CD4-positive, alpha-beta T cell (primary cell): ENCODE results near the gene ZC3H18. TPM values are rescaled to one million over a fixed set of nuclear protein-coding genes. Genes with fewer than 3 reads are reported as not detected.

ENCODE experiments used
- ATAC-seq: fragments of 200-7000 bp; cut with Tn5 transposase; one replicate; pipeline ENCODE4 v1.10.0; 2022; ENCODE audit warnings: mild to moderate bottlenecking; ENCODE audit not compliant: poor library complexity
- CTCF ChIA-PET: fragments of 350-600 bp; sonication (Branson Sonifier 250); formaldehyde crosslinking; loops from one replicate; lab custom pipeline; 2021; ENCODE audit warnings: antibody characterized with exemption, inconsistent platforms; lab: Charles Lee
- POLR2A ChIA-PET: fragments of 350-600 bp; sonication (Branson Sonifier 250); formaldehyde crosslinking; loops from one replicate; lab custom pipeline; 2021; ENCODE audit warnings: antibody characterized with exemption, inconsistent platforms; lab: Charles Lee
- DNase-seq, 14 experiments: peaks; one replicate each; pipeline ENCODE4 v3.0.0-alpha.2; 2013 to 2020; ENCODE audit warnings: mixed read lengths in 2 of 14
- H3K27ac ChIP-seq, 2 donors: one replicate each; pipeline versions ENCODE4 v1.5.1 to v1.7.0; 2013; ENCODE audit warnings: low read length in 2 of 2, low read depth in 1 of 2, mild to moderate bottlenecking in 1 of 2
- H3K27me3 ChIP-seq, 2 experiments: 1 replicate in 1 of 2; 2 replicates in 1 of 2; pipeline versions ENCODE4 v1.6.1 to v1.7.0; 2013; ENCODE audit warnings: low read length in 2 of 2, control low read depth in 1 of 2, mild to moderate bottlenecking in 1 of 2, moderate library complexity in 1 of 2; ENCODE audit not compliant: insufficient read depth in 2 of 2, control insufficient read depth in 1 of 2
- H3K36me3 ChIP-seq: one replicate; pipeline ENCODE4 v1.6.1; 2013; ENCODE audit warnings: low read length, control low read depth; ENCODE audit not compliant: insufficient read depth
- H3K4me1 ChIP-seq: one replicate; pipeline ENCODE4 v1.6.1; 2013; ENCODE audit warnings: low read length, control low read depth; ENCODE audit not compliant: insufficient read depth
- H3K4me3 ChIP-seq: one replicate; pipeline ENCODE4 v1.5.1; 2013; ENCODE audit warnings: mild to moderate bottlenecking, low read length, moderate library complexity
- H3K9me3 ChIP-seq, 2 experiments: 1 replicate in 1 of 2; 2 replicates in 1 of 2; pipeline versions ENCODE4 v1.6.1 to v1.7.0; 2013; ENCODE audit warnings: low read length in 2 of 2, mild to moderate bottlenecking in 2 of 2, control low read depth in 1 of 2, moderate library complexity in 1 of 2; ENCODE audit not compliant: control insufficient read depth in 1 of 2, insufficient read depth in 1 of 2
- H3K27ac Mint-ChIP-seq: one replicate; pipeline ENCODE4 v1.8.0; 2020; ENCODE audit warnings: mixed read lengths
- H3K27me3 Mint-ChIP-seq: one replicate; pipeline ENCODE4 v1.8.0; 2021; ENCODE audit warnings: mixed read lengths
- H3K36me3 Mint-ChIP-seq: one replicate; pipeline ENCODE4 v1.8.0; 2021; ENCODE audit warnings: low read depth, mixed read lengths
- H3K4me1 Mint-ChIP-seq: one replicate; pipeline ENCODE4 v1.8.0; 2021; ENCODE audit warnings: low read depth, mixed read lengths
- H3K4me3 Mint-ChIP-seq: one replicate; pipeline ENCODE4 v1.8.0; 2020; ENCODE audit warnings: mild to moderate bottlenecking, mixed read lengths
- H3K9me3 Mint-ChIP-seq: one replicate; pipeline ENCODE4 v1.8.0; 2020; ENCODE audit warnings: mixed read lengths
- intact Hi-C, 2 experiments: fragments of 100-400 bp; cut with DNase I in 1 of 2; cut with micrococcal nuclease in 1 of 2; formaldehyde crosslinking; loops; one replicate each; pipeline versions ENCODE4 v1.15.1 to v1.9.0; 2023 to 2025; cut with DNase I, micrococcal nuclease
- total RNA-seq, 174 experiments: library from RNA in 2 of 174; stranded (reverse) in 2 of 174; gene quantifications; one replicate each; pipeline ENCODE4 v1.2.3 and lab custom pipeline; 2021 to 2026
- TF ChIP-seq, protein P1 (sequence below): fragments of 200-600 bp; IDR thresholded peaks from one replicate; pipeline ENCODE4 v1.8.0; 2022; ENCODE audit warnings: antibody characterized with exemption, mild to moderate bottlenecking

Gene ZC3H18
- total RNA-seq, 2 experiments from 2014 or later: 92.6 to 93.7 TPM

- ChIA-PET CTCF (no interaction called here), POLR2A (no interaction called here)
- no peaks in the 10 kb centered on the region for H3K27me3 ChIP-seq
- H3K4me3 ChIP-seq: no peak overlapping the region
- TF ChIP-seq, protein P1, sequence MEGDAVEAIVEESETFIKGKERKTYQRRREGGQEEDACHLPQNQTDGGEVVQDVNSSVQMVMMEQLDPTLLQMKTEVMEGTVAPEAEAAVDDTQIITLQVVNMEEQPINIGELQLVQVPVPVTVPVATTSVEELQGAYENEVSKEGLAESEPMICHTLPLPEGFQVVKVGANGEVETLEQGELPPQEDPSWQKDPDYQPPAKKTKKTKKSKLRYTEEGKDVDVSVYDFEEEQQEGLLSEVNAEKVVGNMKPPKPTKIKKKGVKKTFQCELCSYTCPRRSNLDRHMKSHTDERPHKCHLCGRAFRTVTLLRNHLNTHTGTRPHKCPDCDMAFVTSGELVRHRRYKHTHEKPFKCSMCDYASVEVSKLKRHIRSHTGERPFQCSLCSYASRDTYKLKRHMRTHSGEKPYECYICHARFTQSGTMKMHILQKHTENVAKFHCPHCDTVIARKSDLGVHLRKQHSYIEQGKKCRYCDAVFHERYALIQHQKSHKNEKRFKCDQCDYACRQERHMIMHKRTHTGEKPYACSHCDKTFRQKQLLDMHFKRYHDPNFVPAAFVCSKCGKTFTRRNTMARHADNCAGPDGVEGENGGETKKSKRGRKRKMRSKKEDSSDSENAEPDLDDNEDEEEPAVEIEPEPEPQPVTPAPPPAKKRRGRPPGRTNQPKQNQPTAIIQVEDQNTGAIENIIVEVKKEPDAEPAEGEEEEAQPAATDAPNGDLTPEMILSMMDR: no peak
- Mint-ChIP-seq H3K27ac (no peak overlapping the region), H3K27me3 (no peaks in the 10 kb centered on the region), H3K36me3 (peaks cover 54% of the 10 kb centered on the region), H3K9me3 (no peaks in the 10 kb centered on the region), H3K4me1 (peaks cover 26% of the 10 kb centered on the region), H3K4me3 (no peak overlapping the region)
- ATAC-seq (no peak), DNase-seq (no peak)
- intact Hi-C loops: no loop called here
- no peaks in the 10 kb centered on the region for H3K9me3 ChIP-seq
- peaks cover 26% of the 10 kb centered on the region for H3K4me1 ChIP-seq
- peaks cover 37% of the 10 kb centered on the region for H3K36me3 ChIP-seq
- H3K27ac ChIP-seq: no peak overlapping the region
These were observed 23.3 kb downstream of the ZC3H18 start for GRCh38 chr16:88593489-88593888.

DNA sequence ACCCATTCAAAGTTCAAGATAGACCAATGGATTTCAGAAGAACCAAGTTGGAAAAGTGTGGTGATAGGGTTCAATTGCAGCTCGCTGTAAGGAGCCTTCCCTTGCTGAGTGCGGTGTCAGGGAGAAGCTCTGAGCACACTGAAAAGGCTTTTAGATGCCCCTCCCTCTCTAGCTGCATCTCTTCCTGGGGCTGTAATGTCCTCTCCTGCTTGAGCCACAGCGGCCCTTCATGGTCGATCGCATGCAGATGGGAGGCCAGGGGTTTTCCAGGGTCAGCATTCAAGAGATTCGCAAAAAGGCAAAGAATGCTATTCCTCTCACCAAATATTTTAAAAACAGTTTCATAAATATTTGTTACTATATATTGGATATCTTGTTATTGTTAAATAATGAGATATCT is 23.7 kb downstream of the ZC3H18 start:
- ChIA-PET CTCF (no interaction called here), POLR2A (no interaction called here)
- Histone ChIP-seq H3K27ac (no peak overlapping the region), H3K36me3 (peaks cover 40% of the 10 kb centered on the region), H3K27me3 (no peaks in the 10 kb centered on the region), H3K4me3 (no peak overlapping the region), H3K9me3 (no peaks in the 10 kb centered on the region), H3K4me1 (peaks cover 23% of the 10 kb centered on the region)
- H3K36me3 Mint-ChIP-seq: peaks cover 50% of the 10 kb centered on the region
- H3K27me3 Mint-ChIP-seq: no peaks in the 10 kb centered on the region
- H3K4me1 Mint-ChIP-seq: peaks cover 22% of the 10 kb centered on the region
- intact Hi-C loops: no loop called here
- TF ChIP-seq, protein P1: no peak
- no peak for ATAC-seq
- no peaks in the 10 kb centered on the region for H3K9me3 Mint-ChIP-seq
- DNase-seq: no peak
- no peak overlapping the region for H3K4me3 Mint-ChIP-seq
- H3K27ac Mint-ChIP-seq: no peak overlapping the region

DNA sequence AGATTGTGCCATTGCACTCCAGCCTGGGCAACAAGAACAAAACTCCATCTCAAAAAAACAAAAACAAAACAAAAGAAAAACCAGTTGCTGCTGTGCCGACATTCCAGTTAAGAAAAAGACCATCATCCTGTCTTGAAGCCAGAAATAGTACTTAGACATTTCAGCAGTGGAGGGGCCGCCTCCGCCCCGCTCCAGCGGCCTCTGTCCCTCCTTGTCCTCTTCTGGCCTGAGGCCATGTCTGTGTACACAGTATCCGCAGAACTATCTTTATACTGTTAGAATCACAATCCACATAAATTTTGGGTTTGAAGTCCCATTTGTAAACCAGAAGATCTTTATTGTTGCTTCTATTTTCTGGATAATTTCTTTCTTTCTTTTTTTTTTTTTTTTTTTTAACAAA is 24.9 kb downstream of the ZC3H18 start:
- Mint-ChIP-seq H3K36me3 (peaks cover 50% of the 10 kb centered on the region), H3K4me3 (no peak overlapping the region), H3K27ac (no peak overlapping the region), H3K9me3 (no peaks in the 10 kb centered on the region), H3K27me3 (no peaks in the 10 kb centered on the region), H3K4me1 (peaks cover 13% of the 10 kb centered on the region)
- Histone ChIP-seq H3K9me3 (no peaks in the 10 kb centered on the region), H3K27me3 (no peaks in the 10 kb centered on the region), H3K27ac (no peak overlapping the region), H3K4me1 (peaks cover 14% of the 10 kb centered on the region), H3K4me3 (no peak overlapping the region), H3K36me3 (peaks cover 41% of the 10 kb centered on the region)
- intact Hi-C loops: no loop called here
- TF ChIP-seq, protein P1: no peak
- POLR2A ChIA-PET: no interaction called here
- no peak for ATAC-seq
- CTCF ChIA-PET: no interaction called here
- no peak for DNase-seq
